ENCODE measurements around the gene SIRPD. TPM values are rescaled to one million over a fixed set of nuclear protein-coding genes. Genes with fewer than 3 reads are reported as not detected.

Gene SIRPD
- total RNA-seq, 2 experiments from 2014 or later = not detected

DNA sequence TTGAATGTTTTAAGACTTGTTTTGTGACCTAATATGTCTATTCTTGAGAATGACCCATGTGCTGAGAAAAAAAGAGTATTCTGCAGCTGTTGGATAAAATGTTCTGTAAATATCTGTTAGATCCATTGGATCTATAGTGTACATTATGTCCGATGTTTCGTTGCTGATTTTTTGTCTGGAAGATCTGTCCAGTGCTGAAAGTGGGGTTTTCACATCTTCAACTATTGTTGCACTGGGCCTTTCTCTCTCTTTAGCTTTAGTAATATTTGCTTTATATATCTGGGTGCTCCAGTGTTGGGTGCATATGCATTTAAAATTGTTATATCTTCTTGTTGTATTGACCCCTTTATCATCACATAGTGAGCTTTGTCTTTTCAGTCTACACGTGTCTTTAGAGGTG is 60.6 kb downstream of the SIRPD start:
- Histone ChIP-seq H3K9me3 (ENCODE audit: low read length) (no peaks in the 10 kb centered on the region), H3K27ac (ENCODE audit: low read depth, low read length, poor library complexity, severe bottlenecking) (no peak overlapping the region), H3K36me3 (ENCODE audit: insufficient read depth, low read length) (no peaks in the 10 kb centered on the region), H3K4me3 (ENCODE audit: low read depth, low read length, poor library complexity, severe bottlenecking) (no peak overlapping the region), H2AFZ (ENCODE audit: low read length) (no peak overlapping the region), H3K4me1 (ENCODE audit: insufficient read depth, low read length, poor library complexity, severe bottlenecking) (no peaks in the 10 kb centered on the region), H3K79me2 (ENCODE audit: insufficient read depth, low read depth, low read length) (no peaks in the 10 kb centered on the region), H4K20me1 (ENCODE audit: insufficient read depth, low read length) (no peaks in the 10 kb centered on the region), H3K9me2 (ENCODE audit: insufficient read depth, low read length) (no peaks in the 10 kb centered on the region), H3K4me2 (ENCODE audit: low read length) (no peak overlapping the region)
- ChIA-PET POLR2A (interaction anchor here (0.6 to 0.7 kb wide), 3 partner anchors 15 to 300 kb away, joined by 4 to 5 read pairs (median 4); no protein-coding TSS in a partner anchor), CTCF (ENCODE audit: unreplicated experiment) (no interaction called here)
- DNase-seq (ENCODE audit: low spot score) = no peak
- TF ChIP-seq, protein P1, sequence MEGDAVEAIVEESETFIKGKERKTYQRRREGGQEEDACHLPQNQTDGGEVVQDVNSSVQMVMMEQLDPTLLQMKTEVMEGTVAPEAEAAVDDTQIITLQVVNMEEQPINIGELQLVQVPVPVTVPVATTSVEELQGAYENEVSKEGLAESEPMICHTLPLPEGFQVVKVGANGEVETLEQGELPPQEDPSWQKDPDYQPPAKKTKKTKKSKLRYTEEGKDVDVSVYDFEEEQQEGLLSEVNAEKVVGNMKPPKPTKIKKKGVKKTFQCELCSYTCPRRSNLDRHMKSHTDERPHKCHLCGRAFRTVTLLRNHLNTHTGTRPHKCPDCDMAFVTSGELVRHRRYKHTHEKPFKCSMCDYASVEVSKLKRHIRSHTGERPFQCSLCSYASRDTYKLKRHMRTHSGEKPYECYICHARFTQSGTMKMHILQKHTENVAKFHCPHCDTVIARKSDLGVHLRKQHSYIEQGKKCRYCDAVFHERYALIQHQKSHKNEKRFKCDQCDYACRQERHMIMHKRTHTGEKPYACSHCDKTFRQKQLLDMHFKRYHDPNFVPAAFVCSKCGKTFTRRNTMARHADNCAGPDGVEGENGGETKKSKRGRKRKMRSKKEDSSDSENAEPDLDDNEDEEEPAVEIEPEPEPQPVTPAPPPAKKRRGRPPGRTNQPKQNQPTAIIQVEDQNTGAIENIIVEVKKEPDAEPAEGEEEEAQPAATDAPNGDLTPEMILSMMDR (conservative IDR thresholded peaks at IDR 0.05; ENCODE audit: low read length) = no peak
- TF ChIP-seq EZH2phosphoT487 (IDR thresholded peaks at IDR 0.05; ENCODE audit: borderline replicate concordance, low read depth, low read length) = no peak
- intact Hi-C loops (cut with micrococcal nuclease; ENCODE audit: unreplicated experiment) = no loop called here
- no TSS peak for BruUV-seq (replicated peaks)

- POLR2A ChIA-PET = no interaction called here
- H3K27ac ChIP-seq (ENCODE audit: low read depth, low read length, poor library complexity, severe bottlenecking) = no peak overlapping the region
Observed at GRCh38 chr20:1494436-1494835, 63.1 kb downstream of the SIRPD start.

DNA sequence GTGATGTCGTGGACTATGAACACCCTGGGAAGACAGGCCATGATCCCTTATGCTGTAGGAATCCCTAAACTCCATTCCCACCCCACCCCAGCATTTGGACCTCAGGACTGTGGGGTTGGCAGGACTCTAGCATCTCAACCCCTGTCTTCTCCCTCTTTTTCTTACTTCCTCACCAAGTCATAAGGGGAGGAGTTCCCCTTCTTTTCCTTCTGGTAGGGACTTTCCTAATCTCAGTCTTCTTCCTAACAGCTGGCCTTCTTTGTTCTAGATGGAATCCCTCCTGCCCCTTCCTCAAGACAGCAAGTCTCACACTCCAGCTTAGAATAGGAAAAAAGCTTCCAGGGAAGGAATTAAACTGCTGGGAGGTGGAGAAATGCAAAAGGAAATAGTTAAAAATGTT is 64.0 kb downstream of the SIRPD start:
- no peaks in the 10 kb centered on the region for H3K9me2 ChIP-seq (ENCODE audit: insufficient read depth, low read length)
- no peak overlapping the region for H3K4me3 ChIP-seq (ENCODE audit: low read depth, low read length, poor library complexity, severe bottlenecking)
- TF ChIP-seq, protein P1 (conservative IDR thresholded peaks at IDR 0.05; ENCODE audit: low read length) = no peak
- no peak for TF ChIP-seq EZH2phosphoT487 (IDR thresholded peaks at IDR 0.05; ENCODE audit: borderline replicate concordance, low read depth, low read length)
- H3K4me2 ChIP-seq (ENCODE audit: low read length) = no peak overlapping the region
- intact Hi-C loops (cut with micrococcal nuclease; ENCODE audit: unreplicated experiment) = no loop called here
- H4K20me1 ChIP-seq (ENCODE audit: insufficient read depth, low read length) = no peaks in the 10 kb centered on the region
- no TSS peak for BruUV-seq (replicated peaks)
- H3K27ac ChIP-seq (ENCODE audit: low read depth, low read length, poor library complexity, severe bottlenecking) = no peak overlapping the region
- no peaks in the 10 kb centered on the region for H3K36me3 ChIP-seq (ENCODE audit: insufficient read depth, low read length)
- no peaks in the 10 kb centered on the region for H3K79me2 ChIP-seq (ENCODE audit: insufficient read depth, low read depth, low read length)
- H2AFZ ChIP-seq (ENCODE audit: low read length) = no peak overlapping the region
- no peaks in the 10 kb centered on the region for H3K4me1 ChIP-seq (ENCODE audit: insufficient read depth, low read length, poor library complexity, severe bottlenecking)
- ChIA-PET POLR2A (interaction anchor here (0.6 kb wide), 1 partner anchor 11 kb away, joined by 3 read pairs; no protein-coding TSS in a partner anchor), CTCF (ENCODE audit: unreplicated experiment) (no interaction called here)
- H3K9me3 ChIP-seq (ENCODE audit: low read length) = no peaks in the 10 kb centered on the region
- no peak for DNase-seq (ENCODE audit: low spot score)

More at GRCh38 chr20:1494436-1494835, 63.1 kb downstream of the SIRPD start:
- Histone ChIP-seq H3K9me3 (ENCODE audit: low read length) (no peaks in the 10 kb centered on the region), H3K36me3 (ENCODE audit: insufficient read depth, low read length) (no peaks in the 10 kb centered on the region), H2AFZ (ENCODE audit: low read length) (no peak overlapping the region), H3K9me2 (ENCODE audit: insufficient read depth, low read length) (no peaks in the 10 kb centered on the region), H3K79me2 (ENCODE audit: insufficient read depth, low read depth, low read length) (no peaks in the 10 kb centered on the region), H3K4me3 (ENCODE audit: low read depth, low read length, poor library complexity, severe bottlenecking) (no peak overlapping the region), H4K20me1 (ENCODE audit: insufficient read depth, low read length) (no peaks in the 10 kb centered on the region), H3K4me2 (ENCODE audit: low read length) (no peak overlapping the region), H3K4me1 (ENCODE audit: insufficient read depth, low read length, poor library complexity, severe bottlenecking) (no peaks in the 10 kb centered on the region)
- CTCF ChIA-PET (ENCODE audit: unreplicated experiment) = no interaction called here
- DNase-seq (ENCODE audit: low spot score) = no peak
- TF ChIP-seq, protein P1 (conservative IDR thresholded peaks at IDR 0.05; ENCODE audit: low read length) = no peak
- TF ChIP-seq EZH2phosphoT487 (IDR thresholded peaks at IDR 0.05; ENCODE audit: borderline replicate concordance, low read depth, low read length) = no peak
- intact Hi-C loops (cut with micrococcal nuclease; ENCODE audit: unreplicated experiment) = no loop called here
- no TSS peak for BruUV-seq (replicated peaks)
